IPS-NIHi7 (cell line): ENCODE results near the gene RPL32.
"Not testable (repeated sequence)": the region's sequence is repeated elsewhere in the genome, so short reads cannot be mapped to it uniquely, and the experiment has no call there.

ENCODE experiments used
- DNase-seq: peaks from one replicate; pipeline ENCODE4 v3.0.0; 2012; ENCODE audit warnings: mixed read lengths; ENCODE audit errors: extremely low spot score

The RPL32 gene

GRCh38 chr3:12808587-12808986 lies 32.8 kb downstream of the RPL32 start:
- DNase-seq, result no peak

GRCh38 chr3:12807601-12808359 lies 33.6 kb downstream of the RPL32 start:
- DNase-seq, result no peak

GRCh38 chr3:12807066-12807465 lies 34.3 kb downstream of the RPL32 start:
- DNase-seq, result no peak

GRCh38 chr3:12803371-12803770 lies 38.0 kb downstream of the RPL32 start:
- no peak for DNase-seq

GRCh38 chr3:12799525-12800440 lies 41.6 kb downstream of the RPL32 start:
- DNase-seq, result no peak

- DNase-seq, result no peak
Measured at GRCh38 chr3:12798559-12799179, 42.7 kb downstream of the RPL32 start.

GRCh38 chr3:12797892-12798558 lies 43.3 kb downstream of the RPL32 start:
- DNase-seq, result no peak

- peak; percentile 26 for DNase-seq
Measured at GRCh38 chr3:12797124-12797891, 44.1 kb downstream of the RPL32 start.

- DNase-seq, result peak; percentile 52
Measured at GRCh38 chr3:12796171-12797123, 44.9 kb downstream of the RPL32 start, which contains the start of gene CAND2. Gene CAND2, plus strand, starts transcription at chr3:12796680. Its CDS starts 41 bp downstream, at chr3:12796721.

- DNase-seq, result no peak
Measured at GRCh38 chr3:12793701-12794100, 47.7 kb downstream of the RPL32 start.

- DNase-seq, result no peak
Measured at GRCh38 chr3:12791430-12791829, 49.9 kb downstream of the RPL32 start.

- DNase-seq, result not testable (repeated sequence)
Measured at GRCh38 chr3:12787967-12788690, 53.2 kb downstream of the RPL32 start.

GRCh38 chr3:12787346-12787745 lies 54.0 kb downstream of the RPL32 start:
- peak; percentile 24 for DNase-seq

- no peak for DNase-seq
Measured at GRCh38 chr3:12785096-12785495, 56.3 kb downstream of the RPL32 start.
